CD4-positive, alpha-beta T cell treated with Interferon alpha-2 for 1 hour (primary cell): ENCODE results near the gene EHD1.

Experiments used
- DNase-seq, 2 donors: peaks; one replicate each; pipeline ENCODE4 v3.0.0-alpha.2; 2020 to 2022

EHD1 gene

DNA sequence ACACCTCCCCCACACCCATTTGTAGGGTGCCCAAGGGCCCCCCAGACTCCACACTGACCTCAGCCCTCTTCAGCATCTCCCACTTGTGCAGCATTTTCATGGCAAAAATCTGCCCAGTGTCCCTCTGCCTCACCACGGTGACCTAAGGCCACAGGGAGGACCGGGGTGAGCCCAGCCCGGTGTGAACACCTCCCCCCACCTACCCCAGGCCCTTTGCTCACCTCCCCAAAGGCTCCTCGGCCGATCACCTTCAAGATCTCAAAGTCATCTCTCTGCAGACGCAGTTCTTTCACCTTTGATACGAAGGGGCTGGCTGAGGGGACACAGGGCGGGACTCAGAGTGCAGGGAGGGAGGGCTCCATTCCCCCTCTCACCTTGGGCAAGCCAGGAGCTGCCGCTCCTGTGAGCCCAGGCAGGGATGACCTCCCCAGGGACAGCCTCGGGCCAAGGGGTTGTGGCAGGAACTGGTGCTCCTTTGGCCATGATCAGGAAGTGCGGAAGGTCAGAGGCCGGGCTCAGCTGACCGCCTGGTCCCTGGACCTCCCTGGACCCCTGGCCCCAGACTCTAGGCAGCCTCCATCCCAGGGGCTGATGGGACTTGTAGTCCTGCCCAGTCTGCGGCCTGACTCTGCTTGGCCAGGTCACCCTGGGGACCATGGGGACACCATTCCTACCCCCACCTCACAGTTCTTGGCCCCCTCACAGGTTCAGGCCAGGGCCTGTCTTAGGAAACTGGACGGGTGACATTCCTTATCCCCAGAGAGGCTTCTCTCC, 36.6 kb downstream of the EHD1 start:
- no peak for DNase-seq

DNA sequence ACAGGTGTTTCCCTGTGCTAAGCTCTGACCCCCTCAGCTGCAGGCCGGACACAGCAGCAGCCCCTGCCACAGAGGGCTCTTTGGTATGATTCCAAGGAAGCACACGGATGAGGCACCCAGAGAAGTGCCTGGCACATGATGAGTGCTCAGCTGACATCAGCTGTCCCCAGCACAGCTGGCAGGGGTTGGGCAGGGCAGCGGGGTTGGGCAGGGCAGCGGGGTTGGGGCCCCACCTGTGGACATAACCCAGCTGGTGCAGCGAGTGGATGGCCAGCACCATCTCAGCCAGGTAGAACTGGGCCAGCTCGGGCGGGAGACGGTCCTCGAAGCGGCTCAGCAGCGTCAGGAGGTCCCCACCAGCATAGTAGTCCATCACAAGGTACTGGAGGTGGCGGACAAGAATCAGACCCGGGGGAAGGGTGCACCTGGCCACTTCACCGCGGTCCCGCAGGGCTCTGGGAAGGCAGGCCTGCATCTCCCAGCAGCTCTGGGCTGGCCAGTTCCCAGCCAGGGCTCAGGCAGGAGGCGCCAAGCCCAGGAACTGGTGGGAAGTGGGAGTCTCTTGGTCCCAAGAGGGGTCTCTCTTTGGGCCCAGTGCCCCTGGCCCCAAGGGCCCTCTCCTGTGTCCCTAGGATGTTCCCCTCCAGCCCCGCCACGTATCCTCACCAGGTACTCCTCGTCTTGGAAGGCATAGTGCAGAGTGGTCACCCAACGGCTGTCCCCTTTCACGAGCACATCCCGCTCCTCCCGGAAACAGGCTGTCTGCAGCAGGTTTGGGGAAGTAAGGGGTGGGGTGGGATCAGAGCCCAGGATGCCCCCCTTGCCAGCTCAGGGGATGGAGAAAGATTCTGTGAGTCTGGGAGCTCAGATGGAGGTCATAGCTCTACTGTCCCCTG, 38.3 kb downstream of the EHD1 start:
- DNase-seq, result no peak

DNA sequence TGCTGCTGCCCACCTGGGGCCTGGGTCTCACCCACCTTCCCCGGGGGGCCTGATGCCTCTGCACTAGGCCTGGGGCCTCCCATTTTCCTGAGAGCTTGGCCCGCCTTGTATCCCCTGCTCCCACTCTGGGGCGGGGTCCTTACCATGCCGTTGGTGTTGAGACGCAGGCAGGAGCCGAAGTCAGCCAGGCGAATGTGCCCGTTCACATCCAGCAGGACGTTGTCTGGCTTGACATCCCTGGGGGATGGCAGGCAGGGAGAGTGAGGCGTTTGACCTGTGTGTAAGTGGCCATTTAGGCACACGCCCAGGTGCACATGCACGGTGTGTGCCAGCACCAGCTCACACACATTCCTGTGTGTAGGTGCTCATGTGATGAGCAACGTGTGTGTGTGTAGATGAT, 39.1 kb downstream of the EHD1 start:
- no peak for DNase-seq

DNA sequence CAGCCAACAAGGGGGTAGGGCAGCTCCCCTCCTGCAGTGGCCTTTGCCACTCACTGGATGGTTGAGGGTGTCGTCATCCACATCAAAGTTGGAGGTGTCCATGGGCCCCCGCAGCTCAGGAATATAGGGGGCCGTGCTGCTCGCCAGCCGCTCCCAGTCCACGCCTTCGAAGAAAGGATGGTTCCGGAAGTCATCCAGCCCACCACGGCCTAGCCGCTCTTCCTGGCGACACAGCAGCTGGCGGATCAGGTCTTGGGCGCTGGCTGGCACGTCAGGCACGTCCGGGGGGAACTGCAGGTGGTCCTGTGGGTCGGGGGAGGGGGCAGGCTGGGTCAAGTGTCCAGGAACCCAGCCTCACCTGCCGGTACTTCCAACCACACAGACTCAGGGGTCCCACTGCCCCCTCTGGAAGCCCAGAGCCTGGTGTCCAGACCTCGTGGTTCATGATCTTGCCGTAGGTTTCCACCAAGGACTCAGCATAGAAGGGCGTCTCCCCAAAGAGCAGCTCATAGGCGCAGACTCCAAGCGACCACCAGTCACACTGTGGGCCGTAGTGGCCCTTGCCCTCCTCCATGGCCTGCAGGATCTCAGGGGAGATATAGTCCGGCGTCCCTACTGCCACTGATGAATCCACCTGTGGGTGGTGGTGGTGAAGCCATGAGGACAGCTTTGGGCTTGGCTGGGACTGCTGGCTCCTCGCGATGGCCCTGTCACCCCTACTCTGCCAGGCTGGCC, 39.7 kb downstream of the EHD1 start:
- no peak for DNase-seq

DNA sequence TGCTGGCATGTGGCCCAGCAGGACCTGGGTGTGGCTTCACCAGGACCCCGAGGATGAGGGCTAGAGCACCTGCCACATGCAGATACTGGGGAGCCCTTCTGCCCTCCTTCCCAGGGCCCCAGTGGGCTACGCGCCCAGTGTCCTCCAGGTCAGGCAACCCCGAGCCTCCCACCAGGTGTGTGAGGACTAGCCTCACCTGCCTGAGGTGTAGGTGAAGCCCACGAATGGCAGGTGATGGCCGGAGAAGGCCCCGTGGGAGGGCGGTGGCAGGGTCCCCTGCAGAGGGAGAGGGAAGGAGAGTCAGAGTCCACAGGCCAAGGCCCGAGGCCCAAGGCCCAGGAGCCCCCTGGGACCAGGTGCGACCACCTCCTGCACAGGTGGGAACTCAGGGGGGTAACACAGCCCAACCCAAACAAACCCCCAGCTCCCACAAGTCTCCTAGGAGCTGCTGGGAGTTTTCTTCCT, 40.5 kb downstream of the EHD1 start:
- no peak for DNase-seq

DNA sequence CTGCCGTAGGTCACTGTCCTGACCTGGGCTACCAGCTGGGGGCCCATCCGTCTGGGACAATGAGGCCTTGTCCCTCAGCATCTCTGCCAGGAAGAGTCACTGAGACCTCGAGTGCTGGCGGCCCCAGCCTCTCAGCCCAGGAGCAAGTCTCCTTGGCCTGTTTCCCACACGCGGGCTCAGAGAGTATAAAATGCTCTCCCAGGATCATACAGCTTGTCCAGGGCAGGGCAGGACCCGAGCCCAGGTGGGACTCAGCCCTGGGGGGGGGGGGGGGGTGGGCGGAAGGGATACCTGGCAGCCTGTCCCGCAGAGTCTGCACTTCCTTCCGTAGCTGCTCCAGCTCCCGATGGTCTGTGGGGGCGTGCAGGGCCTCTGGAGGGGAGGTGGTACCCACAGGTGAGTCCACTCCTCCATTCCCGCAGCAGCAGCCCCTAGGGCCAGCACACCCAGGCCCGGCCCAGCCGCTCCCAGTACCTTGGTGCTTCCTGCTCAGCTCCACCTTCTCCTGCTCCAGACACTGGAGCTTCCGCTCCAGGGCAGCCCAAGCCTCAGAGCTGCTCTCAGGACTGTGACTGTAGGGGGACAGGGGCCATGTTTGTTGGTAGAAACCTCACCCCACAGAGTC, 41.9 kb downstream of the EHD1 start:
- no peak for DNase-seq

DNA sequence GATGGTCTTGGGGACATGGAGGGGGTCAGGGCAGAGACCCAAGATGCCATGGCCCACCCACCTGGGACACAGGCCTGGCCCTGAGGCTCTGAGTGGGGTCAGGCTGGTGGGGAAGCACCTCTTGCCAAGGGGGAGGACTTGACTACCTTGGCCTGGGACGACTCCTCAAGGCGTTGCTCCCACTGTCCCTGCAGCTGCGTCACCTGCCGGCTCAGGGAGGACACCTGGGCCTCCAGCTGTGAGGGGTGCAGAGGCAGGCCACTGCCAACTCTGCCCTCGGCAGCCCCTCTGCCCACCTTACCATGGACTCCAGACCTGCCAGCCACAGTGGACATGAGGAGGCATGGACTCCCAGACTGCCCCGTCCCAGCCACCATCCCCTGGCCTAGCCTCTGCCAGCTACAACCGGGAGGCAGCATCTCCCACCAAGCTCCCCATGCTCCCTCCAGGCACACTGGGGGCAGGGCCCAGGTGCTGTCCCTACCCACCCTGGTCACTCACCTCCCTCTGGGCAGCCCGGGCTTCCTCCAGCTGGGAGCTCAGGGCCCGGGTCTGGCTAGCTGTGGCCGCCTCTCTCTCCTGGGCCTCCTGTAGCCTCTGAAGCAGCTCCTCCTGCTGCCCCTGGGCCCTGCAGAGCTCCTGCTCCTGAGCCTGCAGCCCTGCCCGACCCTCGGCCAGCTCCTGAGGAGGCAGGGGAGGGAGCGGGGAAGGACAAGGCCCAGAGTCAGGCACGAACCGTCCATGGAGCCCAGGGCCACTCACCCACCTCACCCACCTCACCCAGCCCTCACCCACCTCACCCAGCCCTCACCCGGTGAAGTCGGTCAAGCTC, 42.6 kb downstream of the EHD1 start:
- no peak for DNase-seq

DNA sequence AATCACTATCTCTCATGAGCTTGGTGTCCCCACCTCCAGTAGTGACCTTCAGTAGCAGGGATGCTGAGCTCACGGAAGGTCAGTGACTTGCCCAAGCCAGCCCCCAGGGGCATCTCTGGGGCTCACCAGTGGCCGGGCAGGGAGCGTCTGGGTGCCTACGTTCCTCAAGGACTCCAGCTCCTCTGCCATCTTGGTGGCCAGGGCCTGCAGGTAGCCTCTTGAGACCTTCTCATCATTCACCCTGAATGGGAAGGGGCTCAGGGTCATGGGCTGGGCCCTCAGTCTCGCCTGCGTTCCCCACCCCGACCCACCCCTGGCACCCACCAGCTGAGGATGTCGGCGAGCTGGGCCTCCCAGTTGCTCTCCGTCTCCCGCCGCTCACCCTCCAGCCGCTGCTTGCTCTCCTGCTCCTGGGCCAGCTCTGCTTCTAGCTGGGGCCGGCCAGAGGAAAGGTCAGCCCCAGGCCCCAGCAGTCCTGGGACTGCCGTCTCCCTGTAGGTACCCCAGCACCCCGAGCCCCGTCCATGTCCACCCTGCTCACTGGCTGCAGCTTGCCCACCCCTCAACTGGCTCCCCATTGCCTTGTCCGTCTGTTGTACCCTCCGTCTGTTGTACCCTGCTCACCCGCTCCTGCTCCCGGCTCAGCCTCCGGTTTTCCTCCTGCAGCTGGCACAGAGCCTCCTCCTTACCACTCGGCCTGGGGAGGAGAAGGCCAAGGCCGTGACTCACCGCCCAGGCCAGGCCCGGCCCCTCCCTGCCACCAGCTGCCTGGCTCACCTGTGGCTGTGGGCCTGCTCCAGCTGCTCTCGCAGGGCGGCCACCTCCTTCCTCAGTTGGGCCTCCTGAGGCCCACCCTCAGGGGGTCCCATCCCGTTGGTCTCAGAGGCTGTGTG, 43.5 kb downstream of the EHD1 start:
- no peak for DNase-seq

DNA sequence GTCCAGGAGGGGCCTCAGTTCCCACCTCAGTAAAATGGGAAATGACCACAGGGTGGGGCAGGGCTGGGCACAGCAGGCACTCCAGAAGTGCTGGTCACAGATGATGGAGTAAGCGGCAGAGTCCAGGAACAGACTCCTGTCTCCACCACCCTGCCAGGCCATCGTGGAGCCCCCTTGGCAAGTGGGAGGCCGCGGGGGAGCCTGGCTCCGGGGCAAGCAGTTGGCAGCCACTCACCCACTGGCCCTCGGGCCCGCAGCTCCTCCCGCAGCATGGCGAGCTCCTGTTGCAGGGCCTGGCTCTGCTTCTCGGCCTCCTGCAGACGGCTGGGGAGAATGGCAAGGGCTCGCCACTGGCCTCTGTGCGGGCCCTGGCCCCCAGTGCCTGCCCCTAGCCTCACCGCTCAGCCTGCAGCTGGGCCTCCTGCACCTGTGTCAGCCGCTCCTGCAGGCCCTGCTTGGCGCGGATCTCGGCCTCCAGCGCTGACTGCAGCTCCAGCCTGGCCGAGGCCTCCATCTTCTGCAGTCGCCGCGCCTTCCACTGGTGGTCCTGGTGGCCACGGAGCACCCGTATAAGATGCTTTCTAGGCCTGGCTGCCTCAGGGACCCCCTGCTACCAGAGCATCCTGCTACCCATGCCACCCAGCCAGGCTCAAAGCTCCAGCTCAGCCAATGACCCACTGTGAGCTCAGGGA, 44.2 kb downstream of the EHD1 start:
- no peak for DNase-seq

DNA sequence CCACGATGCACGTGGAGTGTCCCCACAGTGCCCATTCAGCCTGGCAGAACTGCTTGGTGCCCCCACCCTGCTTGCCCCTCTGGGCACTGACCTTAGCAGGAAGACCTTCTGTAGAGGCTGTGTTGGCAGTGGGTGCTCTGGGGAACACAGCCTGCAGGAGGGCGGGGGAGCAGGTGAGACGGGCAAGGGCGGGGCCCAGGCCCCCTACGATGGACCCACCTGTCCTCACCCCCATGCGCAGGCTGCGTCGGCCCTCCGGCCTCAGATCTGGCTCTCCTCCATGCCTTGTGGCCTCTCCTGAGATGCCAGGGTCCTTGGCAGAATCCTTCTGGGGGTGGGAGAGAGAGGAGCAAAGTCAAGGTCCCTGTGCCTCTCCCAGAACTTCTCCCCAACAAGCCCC, 44.9 kb downstream of the EHD1 start:
- DNase-seq, result no peak

DNA sequence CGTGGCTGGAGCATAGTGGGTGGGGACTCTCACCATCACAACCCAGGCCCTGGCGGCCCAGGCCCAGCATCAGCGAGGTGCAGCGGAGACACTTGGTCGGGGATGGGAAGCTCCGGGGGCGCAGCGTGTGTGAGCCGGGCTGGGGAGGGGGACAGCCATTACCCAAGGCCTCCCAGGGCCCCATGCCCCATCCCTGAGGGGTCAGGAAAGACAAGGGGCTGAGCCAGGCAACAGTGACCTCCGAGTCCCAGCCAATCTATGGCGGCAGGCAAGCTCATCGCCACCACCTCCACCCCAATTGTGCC, 45.3 kb downstream of the EHD1 start:
- DNase-seq, result no peak

DNA sequence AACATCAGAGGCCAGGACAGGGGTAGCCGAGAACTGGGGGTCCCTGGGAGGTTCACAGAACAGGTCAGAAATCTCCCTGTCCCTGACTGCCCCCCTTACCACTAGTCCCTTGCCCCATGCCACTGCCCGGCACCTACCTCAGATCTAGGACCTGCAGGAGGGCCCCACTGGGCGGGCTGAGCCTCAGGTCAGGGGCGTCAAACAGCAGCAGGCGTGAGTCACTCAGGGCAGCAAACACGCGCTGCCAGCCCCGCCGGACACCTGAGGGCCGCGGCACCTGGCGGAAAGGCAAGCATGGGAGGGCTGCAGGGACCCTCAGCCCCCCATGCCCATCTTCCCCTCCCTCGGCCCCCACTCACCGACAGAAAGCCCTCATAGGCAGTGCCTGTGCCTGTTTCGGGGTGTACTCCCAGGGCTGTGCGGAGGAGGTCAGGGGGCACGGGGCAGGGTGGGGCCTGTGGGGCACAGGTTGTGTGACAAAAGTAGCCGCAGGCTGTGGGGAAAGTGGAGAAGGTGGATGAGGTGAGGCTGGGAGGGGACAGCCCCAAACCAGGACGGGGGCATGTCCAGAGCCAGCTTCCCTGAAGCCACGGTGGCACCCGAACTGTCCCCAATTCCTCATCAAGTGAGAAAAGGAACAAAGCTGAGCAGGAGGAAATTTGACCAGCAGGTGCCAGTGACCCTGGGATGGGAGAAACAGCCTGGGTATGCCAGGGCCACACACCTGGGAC, 45.8 kb downstream of the EHD1 start:
- no peak for DNase-seq

DNA sequence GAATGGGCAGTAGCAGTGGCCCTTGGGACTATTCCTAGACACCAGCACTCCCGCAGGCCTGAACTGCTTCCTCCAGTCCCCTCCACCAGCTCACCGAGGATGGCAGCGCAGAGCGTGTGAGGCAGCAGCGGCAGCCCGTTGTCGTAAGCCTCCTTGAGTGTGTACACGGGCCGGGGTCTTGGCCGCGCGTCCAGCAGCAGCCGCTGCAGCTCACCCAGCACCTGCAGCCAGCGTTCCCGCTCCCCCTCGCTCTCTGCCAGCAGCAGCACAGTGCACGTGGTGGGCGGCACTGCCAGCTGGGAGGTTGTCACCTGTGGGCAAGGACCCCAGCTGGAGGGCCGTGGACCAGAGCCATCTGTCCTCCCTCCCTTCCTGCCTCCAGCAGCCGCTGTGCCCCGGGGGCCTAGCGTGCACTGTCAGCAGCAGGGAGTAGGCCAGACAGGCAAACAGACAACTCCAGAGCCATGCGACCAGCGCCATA, 47.0 kb downstream of the EHD1 start:
- DNase-seq, result no peak

DNA sequence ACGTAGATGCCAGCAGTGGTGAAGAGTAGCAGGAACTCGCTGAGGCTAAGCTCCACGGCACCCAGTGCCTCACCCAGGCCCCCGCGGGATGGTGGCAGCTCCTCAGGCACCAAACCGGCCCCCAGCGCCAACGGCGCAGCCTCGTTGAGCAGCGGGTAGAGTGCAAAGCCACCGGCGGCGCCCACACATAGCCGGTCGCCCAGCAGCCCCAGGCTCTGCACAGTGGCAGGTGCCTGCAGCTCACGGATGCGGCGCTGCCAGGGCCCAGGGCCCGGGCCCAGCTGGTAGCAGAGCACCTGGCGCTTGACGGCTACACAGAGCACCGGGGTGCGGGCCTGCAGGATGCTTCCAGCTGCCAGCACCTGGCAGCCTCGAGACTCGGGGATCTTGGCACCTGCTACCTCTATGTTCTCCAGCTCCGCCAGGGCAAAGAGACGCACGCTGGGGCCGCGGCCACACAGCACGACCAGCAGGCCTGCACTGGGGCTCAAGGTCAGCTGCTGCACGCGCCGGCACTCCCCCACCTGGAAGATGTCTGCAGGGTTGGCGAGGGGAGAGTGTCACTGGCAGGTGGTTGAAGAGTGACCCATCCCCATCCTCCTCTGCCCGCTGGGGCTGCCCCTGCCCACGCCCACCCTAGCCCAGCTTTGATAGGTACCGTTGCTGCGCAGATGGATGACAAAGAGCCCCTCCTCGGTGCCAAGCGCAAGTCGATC, 48.7 kb downstream of the EHD1 start:
- DNase-seq, result no peak

DNA sequence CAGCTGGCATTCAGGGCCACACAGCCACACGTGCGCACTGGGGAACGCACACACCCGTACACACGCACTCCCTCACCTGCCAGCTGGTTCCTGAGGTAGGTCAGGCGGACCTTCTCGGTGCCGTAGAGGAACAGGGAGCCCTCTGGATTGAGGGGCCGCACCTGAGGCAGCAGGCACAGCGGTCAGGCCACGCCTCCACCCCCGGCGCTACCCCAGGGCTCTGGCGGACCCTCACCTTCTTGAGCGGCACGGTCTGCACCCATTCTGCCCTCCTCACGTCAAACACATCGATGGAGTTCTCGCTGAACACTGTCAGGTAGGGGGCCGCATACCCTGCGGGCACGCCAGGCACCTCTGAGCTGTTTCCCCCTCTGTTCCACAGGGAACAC, 51.0 kb downstream of the EHD1 start:
- no peak for DNase-seq

DNA sequence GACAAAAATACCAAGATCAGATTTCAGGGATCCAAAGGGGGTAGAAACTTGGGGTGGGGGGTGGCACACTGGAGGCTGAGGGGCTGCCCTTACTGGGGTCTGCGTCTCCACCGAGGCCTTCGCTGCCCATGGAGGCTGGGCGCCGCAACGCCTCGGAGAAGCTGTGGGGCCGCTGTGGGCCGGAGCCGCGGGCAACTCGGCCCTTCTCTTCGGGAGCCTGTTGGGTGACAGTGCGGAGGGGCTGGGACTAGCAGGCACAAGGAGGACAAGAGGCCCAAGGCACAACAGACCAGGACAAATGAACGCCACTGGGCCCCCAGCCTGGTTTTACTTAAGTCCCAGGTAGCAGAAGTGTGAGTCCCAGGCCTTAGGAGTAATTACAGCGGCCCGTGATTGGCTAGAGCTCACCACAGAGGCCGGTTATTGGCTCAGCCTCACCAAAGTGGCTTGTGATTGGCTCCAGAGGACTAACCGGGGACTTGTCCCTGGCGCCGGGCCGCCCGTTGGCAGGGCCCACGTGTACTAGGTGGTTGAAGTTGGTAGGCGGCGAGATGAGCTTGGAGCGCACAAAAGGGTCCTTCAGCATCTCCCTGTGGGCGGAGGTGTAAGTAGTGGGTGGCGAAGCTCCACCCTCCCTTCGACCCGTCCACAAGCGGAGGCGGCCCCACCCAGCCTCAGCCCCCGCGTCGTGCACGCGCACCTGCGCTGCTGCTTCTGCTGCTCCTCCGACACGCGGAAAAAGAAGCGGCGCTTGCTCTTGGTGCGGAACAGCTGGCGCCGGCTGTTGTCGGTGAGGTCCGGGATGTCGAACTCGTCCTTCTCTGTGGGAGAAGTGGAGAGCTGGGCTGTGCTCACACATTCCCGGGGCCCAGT, 51.6 kb downstream of the EHD1 start:
- no peak for DNase-seq

DNA sequence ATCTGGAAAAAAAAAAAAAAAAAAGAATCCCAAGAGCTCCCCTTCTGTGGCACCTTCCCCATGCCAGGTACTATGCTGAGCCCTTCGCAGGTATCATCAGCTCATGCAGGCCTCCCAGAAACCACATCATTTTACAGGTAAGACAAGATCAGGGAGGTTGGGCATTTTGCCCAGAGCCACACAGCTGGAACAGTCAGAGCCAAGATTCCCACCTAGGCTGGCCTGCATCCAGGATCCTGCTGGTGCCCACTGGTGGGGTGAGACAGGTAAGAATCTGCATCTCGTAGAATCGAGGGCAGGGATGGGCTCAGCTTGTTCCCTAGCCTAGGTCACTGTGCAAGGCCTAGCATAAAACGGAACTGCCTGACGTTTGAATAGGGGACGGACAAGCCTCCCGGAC, 52.4 kb downstream of the EHD1 start:
- no peak for DNase-seq

DNA sequence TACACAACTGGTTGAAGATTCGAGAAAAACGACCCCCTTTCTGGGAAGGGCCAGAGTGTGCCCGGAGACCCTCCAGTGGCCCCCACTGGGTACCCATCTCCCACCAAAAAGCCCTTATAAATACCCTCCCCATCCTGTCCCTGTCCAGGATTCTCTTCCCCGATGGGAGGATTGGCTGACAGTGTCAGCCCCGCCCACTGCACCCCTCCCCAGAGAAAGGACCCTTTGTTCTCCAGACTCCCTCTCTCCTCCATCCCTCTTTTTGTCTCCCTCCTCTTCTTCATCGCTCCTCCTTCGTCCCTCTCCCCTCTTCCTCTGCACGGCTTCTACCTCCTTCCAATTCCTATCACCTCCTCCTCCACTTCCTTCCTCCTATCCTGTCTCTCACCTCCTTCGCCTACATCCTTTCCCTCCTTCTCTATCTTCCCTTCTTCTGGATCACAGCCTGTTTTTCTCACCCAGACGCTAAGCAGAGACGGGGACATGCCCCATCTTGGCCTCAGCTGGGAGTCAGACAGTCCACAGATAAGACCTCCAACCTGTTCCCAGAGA, 54.8 kb downstream of the EHD1 start:
- no peak for DNase-seq
